SHP77 (cell line): Measurements from ENCODE around the gene MT1E.
"Not testable (repeated sequence)": the region's sequence is repeated elsewhere in the genome, so short reads cannot be mapped to it uniquely, and the experiment has no call there.

ENCODE experiments used
- DNase-seq, 2 experiments: peaks; one replicate each; lab custom pipeline; 2025; lab: John Stamatoyannopoulos, UW

Gene MT1E

DNA sequence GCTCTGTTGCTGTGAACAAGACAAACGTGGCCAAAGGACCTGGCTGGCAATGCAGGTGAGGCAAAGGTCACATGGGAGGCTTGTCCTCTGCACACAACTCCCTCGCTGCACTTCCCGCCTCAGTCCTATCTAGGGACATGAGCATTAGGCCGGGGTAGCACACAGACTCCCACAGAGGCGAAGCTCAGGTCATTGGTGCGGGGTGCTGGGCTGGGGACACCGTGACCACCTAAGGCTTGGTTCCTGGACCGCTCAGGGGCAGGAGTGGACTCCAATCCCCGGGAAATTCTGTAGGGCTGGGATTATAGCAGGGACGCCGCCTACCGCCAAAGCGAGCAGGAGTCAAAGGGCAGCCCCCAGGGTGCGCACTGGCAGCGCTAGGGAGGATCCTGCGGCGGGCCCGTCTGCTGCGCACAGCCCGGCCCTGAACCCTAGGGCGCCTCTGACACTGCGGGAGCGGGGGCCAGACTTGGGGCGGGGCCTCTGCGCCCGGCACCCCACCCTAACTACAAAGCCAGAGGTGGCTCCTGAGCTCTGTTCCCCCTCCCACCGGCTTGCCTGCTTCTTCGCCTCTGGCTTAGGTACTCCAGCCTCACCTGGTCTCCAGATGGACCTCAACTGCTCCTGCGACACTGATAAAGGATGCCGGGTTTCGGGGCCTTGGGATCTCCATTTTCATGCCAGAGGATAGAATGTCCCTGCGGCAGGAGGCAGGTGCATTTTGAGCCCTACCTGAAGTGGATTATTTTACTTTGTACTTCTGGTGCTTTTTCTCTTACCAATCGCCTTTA lies 22.3 kb downstream of the MT1E start:
- DNase-seq = no peak

DNA sequence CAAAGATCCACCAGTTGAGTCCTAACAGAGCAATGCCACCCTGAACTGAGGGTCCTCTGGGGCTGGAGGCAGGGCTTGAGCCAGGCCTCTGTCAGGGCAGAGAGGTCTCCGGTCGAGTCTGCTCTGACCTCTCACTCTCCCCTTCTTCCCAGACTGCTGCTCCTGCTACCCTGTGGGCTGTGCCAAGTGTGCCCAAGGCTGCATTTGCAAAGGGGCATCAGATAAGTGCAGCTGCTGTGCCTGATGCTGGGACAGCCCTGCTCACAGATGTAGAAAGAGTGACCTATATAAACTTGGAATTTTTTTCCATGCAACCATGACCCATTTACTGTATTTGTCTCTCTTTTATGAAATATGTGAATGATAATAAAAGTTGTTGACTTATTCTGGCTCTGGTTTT lies 23.7 kb downstream of the MT1E start:
- no peak for DNase-seq

DNA sequence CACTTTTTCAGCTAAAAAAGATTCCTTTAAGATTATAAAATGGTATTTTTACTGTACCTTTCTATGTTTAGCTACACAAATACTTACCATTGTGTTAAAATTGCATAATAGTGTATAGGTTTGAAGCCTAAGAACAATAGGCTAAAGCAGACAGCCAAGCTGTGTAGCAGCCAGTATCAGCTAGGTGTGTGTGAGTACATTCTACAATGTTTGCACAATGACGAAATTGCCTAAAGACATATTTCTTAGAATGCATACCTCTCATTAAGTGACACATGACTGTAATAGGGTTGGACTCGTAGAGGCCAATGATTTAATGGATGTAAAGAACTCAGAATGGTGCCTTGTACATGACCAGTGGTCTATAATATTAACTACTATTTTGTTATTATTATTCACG lies 24.2 kb downstream of the MT1E start:
- DNase-seq = no peak

DNA sequence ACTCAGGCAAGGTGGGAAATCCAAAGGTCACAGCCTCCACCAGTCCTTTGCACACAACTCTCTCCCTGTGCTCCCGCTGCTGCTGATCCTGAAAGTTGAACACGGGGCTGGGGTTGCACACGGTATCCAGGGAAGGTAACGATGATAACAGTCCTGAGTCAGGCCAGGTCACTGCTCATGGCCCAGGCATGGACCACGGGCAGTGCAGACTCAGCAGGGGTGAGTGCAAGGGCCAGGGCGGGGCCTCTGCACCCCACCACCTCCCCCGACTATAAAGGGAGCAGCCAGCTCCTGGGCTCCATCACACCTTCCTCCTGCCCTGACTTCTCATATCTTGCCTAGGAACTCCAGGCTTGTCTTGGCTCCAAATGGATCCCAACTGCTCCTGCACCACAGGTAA lies 26.0 kb downstream of the MT1E start, which contains the start of gene MT1B:
Gene MT1B, plus strand, starts transcription at position 301 of the 400 bp plus-strand sequence. Its CDS starts 68 bp downstream, at position 369.
- DNase-seq = no peak

DNA sequence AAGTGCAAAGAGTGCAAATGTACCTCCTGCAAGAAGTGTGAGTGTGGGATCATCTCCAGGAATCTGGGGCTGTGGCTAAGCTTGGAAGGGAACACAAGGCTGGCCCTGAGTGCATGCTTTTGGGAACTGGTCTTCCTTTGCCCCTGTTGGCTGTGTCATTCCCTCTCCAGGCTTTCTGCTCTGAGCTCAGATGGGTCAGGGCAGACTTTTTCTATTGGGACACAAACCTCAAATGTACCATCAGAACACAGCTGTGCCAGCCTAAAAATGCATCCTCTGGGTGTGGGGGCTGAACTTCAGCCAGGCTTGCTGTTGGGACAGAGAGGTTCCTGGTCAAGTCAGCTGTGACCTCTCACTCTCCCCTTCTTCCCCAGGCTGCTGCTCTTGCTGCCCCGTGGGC lies 27.0 kb downstream of the MT1E start:
- no peak for DNase-seq

DNA sequence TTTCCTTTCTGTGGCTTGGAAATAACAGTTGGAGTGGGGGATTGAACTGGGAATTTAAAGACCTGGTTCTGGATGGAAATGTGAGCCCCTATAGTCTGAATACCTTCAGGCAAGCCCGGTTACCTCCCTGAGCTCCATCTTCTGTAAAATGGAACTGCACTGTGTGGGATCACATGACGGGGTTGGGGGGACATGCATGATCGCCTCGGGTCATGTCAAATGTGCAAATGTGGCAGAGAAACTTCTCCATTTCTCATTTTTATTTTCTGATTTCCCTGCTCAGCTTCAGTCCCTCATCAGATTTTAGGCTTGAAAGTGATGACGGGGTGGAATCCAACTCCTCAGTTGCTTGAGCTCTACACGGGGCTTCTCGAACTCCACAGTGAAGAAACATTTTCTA lies 27.6 kb downstream of the MT1E start:
- DNase-seq = no peak

DNA sequence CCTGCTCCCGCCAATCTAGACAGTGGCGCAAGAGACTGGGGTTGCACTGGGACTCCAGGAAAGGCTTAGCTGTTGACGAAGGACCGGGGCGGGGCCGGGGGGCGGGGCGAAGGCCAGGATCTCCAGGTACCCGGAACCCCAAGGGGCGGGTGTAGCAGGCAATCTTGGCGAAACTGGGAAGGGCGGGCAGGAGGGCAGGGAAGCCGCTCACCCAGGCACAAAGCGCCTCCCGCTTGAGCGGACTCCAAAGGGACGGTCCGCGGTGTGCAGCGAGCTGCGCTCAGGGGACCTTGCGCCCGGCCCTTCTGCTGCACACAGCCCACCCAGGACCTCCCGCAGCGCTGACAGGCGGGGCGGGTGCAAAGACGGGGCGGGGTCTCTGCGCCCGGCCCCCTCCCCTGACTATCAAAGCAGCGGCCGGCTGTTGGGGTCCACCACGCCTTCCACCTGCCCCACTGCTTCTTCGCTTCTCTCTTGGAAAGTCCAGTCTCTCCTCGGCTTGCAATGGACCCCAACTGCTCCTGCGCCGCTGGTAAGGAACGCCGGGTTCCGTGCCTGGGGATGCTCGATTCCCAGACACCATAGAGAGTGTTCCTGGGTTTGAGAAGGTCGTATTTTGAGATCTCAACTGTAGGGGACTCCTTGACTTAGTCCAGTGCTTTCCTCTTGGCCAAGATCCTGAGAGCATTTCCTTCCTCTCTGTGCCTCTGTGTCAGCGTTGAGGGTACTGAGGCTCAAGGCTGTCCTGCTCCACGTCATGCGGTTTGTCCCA lies 32.2 kb downstream of the MT1E start, which contains the start of gene MT1F:
Gene MT1F, plus strand, starts transcription at position 405 of the 772 bp plus-strand sequence. Its CDS starts 100 bp downstream, at position 505.
- no peak for DNase-seq

DNA sequence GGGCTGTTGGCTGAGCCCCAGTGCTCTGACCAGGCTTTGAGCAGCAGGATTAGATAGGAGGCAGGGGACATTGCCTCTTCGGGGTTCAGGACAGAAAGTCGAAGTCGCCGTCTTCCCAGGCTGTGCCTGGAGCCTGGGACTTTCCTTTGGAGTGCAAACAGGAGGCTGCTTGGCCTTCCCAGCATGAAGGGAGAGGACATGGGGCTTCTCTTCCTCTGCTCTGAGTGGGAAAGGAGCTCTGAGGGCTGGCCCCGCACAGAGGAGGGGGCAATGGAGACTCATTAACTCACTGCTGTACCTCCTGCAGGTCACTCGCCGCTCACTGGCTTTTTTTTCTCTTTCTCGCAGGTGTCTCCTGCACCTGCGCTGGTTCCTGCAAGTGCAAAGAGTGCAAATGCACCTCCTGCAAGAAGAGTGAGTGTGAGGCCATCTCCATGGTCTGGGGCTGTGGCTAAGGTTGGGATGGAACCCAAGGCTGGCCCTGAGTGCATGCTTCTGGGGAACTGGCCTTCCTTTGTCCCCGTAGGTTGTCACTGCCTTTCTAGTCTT lies 32.8 kb downstream of the MT1E start:
- DNase-seq = no peak

DNA sequence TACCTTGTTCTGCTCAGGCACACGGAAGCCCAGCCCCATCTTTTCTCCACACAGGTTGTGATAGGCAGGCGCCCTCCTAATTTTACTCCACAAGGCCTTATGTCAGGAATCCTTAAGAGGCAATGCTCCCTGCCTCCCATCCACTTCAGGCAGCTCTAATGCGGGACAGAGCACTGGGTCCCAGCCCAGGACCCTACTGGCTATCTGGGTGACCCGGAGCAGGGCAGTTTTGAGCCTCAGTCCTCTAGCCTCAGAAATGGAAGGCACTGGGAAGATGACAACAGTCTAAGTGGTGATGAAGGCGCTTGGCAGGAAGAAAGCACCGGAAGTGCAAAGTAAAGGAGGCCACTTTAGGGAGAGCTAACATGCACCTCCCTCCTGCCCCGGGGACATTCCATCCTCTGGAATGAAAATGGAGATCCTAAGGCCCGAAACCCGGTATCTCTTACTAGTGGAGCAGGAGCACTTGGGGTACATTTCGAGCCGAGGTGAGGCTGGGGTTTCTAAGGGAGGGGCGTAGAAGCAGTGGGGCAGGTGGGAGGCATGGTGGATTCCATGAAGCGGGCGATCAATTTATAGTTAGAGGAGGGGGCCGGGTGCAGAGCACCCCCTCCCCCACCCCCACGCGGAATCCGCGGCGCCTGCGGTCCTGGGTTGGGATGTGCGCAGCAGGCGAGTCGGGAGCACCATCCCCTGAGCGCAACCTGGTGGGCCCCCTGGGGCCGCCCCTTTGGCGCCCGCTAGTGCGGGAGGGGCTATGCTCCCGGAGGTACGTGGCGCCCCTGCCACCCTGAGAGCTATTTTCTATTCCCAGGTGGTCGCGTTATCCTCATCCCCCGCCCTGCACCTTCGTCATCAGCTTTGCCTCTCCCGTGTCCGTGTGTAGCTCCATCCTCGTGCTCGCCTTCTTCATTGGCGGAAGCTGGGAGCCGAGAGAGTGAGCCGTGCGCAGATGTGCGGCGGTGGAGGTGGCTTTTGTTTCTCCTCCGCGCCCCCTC lies 37.1 kb downstream of the MT1E start:
- DNase-seq = no peak

DNA sequence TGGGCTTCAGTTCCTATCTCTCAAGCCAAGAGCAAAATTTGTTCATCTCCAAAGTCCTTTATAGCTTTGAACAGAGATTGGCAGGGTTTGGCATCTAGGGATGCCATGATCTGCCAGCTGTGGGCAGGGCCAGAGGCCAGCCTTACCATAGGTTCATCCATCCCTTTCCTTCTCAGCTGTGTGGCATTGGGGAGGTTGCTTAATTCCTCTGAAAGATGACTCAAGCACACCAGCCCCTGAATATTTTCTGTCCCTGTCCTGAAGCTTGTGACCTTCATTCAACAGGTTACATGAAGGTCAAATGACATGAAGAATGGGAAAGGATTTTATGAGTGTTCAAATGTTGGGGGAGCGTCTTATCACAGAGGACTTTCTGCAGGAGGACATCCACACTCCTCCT lies 38.9 kb downstream of the MT1E start:
- no peak for DNase-seq

DNA sequence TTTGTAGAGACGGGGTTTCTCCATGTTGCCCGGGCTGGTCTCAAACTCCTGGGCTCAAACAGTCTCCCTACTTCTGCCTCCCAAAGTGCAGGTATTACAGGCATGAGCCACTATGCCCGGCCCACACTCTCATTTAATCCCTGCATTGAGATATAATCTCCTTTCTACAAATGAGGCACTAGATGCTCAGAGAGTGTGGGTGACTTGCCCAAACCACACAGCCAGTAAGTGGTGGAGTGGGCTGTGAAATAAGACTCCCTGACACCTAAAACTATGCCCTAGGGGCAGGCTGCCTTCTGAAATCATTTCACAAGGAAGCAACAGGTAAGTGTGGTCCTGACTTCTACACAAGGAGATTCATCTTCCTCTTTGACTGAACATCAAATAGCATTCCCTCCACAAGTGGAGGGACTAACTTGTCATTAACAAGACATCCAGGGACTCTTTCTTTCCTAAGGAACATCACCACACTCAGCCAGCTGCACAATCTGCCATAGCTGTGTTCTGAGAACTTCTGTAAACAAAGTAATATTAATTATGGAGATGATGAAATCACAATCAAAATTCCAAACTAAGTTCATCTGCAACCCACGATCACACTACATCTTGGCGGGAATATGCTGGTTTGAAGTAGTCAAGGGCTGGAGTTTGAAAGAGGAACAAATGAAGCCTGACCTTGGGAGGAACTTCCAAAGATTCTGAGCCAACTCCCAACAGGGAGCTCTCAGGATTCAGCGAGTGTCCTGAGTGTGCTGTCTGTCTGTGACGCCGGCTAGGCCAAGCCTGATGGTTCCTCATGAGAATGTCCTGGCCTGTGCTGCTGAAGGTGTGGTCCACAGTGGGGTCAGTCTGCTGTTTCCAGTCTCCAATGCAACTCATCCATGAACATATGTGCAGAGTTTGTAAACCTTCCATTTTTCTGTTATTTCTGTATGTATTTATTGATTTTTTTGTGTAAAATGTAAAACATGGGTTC lies 40.0 kb downstream of the MT1E start:
- DNase-seq = not testable (repeated sequence)

DNA sequence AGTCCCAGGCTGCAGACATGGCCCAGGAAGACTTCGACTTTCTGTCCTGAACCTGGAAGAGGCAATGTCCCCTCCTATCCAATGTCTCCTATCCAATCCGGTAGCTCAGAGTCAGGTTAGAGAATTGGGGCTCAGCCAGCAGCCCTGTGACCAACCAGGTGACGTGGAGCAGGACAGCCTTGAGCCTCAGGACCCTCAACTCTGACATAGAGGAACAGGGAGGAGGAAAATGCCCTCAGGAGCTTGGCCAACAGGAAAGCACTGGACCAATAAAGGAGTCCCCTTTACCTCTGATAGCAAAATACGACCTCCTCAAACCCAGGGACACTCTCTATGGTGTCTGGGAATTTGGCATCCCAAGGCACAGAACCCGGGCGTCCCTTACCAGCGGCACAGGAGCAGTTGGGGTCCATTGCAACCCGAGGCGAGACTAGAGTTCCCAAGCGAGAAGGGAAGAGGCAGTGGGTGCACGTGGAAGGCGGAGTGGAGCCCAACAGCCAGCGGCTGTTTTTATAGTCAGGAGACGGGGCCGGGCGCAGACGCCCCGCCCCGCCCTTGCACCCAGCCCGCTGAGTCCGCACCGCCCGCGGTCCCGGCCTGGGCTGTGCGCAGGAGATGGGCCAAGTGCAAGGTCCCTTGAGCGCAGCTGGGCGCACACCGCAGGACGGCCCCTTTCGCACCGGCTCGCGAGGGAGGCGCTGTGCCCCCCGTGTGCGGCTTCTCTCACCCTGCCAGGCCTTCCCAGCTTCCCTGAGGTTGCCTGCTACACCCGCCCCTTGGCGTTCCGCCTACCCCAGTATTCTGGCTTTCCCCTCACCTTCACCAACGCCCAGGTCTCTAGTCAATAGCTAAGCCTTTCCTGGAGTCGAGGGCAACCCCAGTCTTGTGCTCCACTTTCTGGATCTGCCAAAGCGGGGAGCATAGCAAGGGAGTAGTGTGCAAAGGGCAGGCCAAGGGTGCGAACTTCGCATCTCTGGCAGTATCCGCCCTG lies 42.3 kb downstream of the MT1E start, which contains the start of gene MT1G:
Gene MT1G, minus strand, starts transcription at position 485 of the 991 bp plus-strand sequence. Its CDS starts 72 bp downstream, at position 413.
- DNase-seq = no peak

DNA sequence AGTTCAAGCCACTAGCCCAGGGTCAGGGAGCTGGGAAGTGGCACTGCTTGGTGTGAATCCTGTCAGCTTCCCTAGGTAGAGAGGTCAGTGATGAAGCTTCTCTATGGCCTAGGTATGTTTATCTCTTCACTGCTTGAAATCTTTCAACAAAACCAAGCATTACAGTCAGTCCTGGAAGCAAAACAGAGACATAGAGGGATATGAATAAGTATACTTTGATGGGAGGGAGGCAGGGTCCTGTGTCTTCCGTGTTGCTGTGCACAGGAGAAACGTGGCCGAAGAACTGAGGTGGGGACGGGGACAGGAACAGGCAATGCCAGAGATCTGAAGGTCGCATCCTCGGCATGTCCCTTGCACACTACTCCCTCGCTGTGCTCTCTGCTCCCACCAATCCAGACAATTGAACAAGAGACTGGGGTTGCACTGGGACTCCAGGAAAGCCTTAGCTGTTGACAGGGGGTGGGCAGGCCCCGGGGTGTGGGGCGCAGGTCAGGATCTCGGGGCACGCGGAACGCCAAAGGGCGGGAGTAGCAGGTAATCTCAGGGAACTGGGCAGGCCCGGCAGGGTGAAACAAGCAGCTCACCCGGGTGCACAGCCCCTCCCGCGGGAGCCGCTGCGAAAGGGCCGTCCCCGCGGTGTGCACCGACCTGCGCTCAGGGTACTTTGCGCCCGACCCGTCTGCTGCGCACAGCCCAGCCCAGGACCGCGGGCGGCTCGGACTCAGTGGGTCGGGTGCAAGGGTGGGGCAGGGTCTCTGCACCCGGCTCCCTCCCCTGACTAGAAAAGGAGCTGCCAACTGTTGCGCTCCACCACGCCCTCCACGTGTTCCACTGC lies 43.6 kb downstream of the MT1E start, which contains the start of gene MT1H:
Gene MT1H, plus strand, starts transcription at position 810 of the 835 bp plus-strand sequence. CDS start 71 bp downstream, outside the sequence.
- DNase-seq = no peak

DNA sequence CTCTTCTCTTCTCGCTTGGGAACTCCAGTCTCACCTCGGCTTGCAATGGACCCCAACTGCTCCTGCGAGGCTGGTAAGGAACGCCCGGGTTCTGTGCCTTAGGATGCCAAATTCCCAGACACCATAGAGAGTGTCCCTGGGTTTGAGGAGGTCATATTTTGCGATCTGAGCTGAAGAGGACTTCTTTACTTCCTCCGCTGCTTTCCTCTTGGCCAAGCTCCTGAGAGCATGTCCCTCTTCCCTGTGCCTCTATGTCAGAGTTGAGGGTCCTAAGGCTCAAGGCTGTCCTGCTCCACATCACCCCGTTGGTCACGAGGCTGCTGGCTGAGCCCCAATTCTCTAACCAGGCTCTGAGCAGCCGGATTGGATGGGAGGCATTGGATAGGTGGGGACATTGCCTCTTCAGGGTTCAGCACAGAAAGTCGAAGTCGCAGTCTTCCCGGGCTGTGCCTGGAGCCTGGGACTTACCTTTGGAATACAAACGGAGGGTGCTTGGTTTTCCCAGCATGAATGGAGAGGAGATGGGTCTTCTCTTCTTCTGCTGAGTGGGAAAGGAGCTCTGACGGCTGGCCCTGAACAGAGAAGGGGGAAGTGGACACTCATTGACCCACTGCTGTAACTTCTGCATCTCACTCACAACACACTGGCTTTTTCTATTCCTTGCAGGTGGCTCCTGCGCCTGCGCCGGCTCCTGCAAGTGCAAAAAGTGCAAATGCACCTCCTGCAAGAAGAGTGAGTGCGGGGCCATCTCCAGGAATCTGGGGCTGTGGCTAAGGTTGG lies 44.4 kb downstream of the MT1E start:
- no peak for DNase-seq

DNA sequence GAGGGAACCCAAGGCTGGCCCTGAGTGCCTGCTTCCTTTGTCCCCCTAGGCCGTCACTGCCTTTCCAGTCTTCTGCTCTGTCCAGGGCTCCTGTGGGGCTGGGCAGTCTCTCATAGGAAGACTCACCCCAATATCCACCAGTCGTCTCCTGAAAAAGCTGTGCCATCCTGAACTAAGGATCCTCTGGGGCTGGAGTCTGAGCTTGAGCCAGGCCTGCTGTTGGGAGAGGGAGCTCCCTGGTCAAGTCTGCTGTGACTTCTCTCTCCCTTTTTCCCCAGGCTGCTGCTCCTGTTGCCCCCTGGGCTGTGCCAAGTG lies 45.0 kb downstream of the MT1E start:
- no peak for DNase-seq

DNA sequence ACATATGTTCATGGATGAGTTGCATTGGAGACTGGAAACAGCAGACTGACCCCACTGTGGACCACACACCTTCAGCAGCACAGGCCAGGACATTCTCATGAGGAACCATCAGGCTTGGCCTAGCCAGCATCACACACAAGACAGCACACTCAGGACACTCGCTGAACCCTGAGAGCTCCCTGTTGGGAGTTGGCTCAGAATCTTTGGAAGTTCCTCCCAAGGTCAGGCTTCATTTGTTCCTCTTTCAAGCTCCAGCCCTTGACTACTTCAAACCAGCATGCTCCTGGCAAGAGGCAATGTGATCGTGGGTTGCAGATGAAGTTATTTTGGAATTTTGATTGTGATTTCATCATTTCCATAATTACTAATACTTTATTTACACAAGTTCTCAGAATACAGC lies 46.1 kb downstream of the MT1E start:
- DNase-seq = not testable (repeated sequence)

DNA sequence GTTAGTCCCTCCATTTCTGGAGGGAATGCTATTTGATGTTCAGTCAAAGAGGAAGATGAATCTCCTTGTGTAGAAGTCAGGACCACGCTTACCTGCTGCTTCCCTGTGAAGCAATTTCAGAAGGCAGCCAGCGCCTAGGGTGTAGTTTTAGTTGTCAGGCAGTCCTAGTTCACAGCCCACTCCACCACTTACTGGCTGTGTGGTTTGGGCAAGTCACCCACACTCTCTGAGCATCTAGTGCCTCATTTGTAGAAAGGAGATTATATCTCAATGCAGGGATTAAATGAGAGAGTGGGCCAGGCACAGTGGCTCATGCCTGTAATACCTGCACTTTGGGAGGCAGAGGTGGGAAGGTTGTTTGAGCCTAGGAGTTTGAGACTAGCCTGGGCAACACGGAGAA lies 46.6 kb downstream of the MT1E start:
- DNase-seq = not testable (repeated sequence)
